ENCODE data around the gene TPP1. TPM values are rescaled to one million over a fixed set of nuclear protein-coding genes. Genes with fewer than 3 reads are reported as not detected.
A peak's percentile ranks its signal among the peaks of the same experiment; 100 is the strongest.

TPP1 gene
- total RNA-seq, 2 donors from 2014 or later: 48.8 to 83.1 TPM

GRCh38 chr11:6571434-6572008, 47.7 kb downstream of the TPP1 start:
- Histone ChIP-seq H3K4me3 (no peak overlapping the region), H3K36me3 (no peaks in the 10 kb centered on the region), H3K9me3 (no peaks in the 10 kb centered on the region), H3K27me3 (no peaks in the 10 kb centered on the region), H3K27ac (no peak overlapping the region), H3K4me1 (peaks cover 0 to 12% of the 10 kb centered on the region in 2 donors)
- no peak for DNase-seq (ENCODE audit: low spot score)
- TF ChIP-seq CTCF (IDR thresholded peaks at IDR 0.05): no peak

GRCh38 chr11:6570691-6571427, 48.4 kb downstream of the TPP1 start:
- DNase-seq (ENCODE audit: low spot score): no peak
- Histone ChIP-seq H3K27ac (no peak overlapping the region), H3K4me3 (peak overlapping the region in 1 of 2 donors; percentile 35), H3K27me3 (no peaks in the 10 kb centered on the region), H3K4me1 (peaks cover 0 to 11% of the 10 kb centered on the region in 2 donors), H3K9me3 (no peaks in the 10 kb centered on the region), H3K36me3 (no peaks in the 10 kb centered on the region)
- TF ChIP-seq CTCF (IDR thresholded peaks at IDR 0.05): no peak

DNA sequence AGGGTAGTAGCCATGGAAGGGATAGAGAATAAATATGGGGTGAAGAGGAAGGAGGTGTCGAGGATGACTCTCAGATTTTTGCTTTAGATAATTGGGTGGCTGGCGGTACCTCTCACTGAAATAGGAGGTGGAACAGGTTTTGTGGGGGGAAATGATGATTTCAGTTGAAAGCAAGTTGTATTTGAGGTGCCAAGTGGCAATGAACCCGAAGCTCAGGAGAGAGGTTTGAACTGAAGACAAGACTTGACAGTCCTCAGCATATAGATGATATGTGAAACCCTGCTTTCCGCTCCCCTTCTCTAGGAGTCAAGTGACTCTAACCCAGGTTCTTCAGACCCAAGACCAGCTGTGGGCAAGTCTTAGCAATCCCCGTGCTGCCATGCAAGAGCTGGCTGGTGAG, 49.5 kb downstream of the TPP1 start:
- Histone ChIP-seq H3K36me3 (no peaks in the 10 kb centered on the region), H3K9me3 (no peaks in the 10 kb centered on the region), H3K4me1 (peaks cover 0 to 11% of the 10 kb centered on the region in 2 donors), H3K27ac (no peak overlapping the region), H3K27me3 (no peaks in the 10 kb centered on the region), H3K4me3 (no peak overlapping the region)
- no peak for DNase-seq (ENCODE audit: low spot score)
- no peak for TF ChIP-seq CTCF (IDR thresholded peaks at IDR 0.05)

- no peak for DNase-seq (ENCODE audit: low spot score)
- Histone ChIP-seq H3K36me3 (no peaks in the 10 kb centered on the region), H3K27ac (no peak overlapping the region), H3K4me1 (peaks cover 0 to 11% of the 10 kb centered on the region in 2 donors), H3K4me3 (no peak overlapping the region), H3K27me3 (no peaks in the 10 kb centered on the region), H3K9me3 (no peaks in the 10 kb centered on the region)
- no peak for TF ChIP-seq CTCF (IDR thresholded peaks at IDR 0.05)
These were observed 50.9 kb downstream of the TPP1 start for GRCh38 chr11:6568191-6568918.

DNA sequence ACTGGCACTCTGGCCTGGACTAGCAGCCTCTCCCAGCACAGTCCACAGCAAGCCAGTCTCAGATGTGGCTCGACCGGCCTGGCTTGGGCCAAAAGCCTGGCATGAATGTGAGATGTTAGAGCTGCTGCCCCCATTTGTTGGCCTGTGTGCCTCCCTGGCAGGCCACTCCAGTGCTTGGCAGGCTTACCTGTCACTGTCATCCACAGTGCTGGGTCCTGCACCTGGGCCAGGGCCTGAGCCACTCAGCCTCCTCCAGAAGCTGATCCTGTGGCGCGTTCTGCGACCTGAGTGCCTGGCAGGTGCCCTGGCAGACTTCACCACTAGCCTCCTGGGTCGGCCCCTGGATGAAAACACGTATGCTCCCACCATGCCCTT, 51.9 kb downstream of the TPP1 start:
- H3K27me3 ChIP-seq: no peaks in the 10 kb centered on the region
- no peak for TF ChIP-seq CTCF (IDR thresholded peaks at IDR 0.05)
- peaks cover 0 to 11% of the 10 kb centered on the region in 2 donors for H3K4me1 ChIP-seq
- no peaks in the 10 kb centered on the region for H3K9me3 ChIP-seq
- no peak overlapping the region for H3K27ac ChIP-seq
- no peak for DNase-seq (ENCODE audit: low spot score)
- H3K36me3 ChIP-seq: no peaks in the 10 kb centered on the region
- H3K4me3 ChIP-seq: no peak overlapping the region

Data from right atrium auricular region (tissue), 2 donors.